Measurements from ENCODE around the gene INSYN2A. TPM values are rescaled to one million over a fixed set of nuclear protein-coding genes. Genes with fewer than 3 reads are reported as not detected.

The INSYN2A gene
- total RNA-seq, 1 donor from 2014 or later: 4.6 TPM

- Mint-ChIP-seq H3K4me1 (ENCODE audit: unreplicated experiment) (peaks cover 4% of the 10 kb centered on the region), H3K27ac (ENCODE audit: unreplicated experiment) (no peak overlapping the region), H3K4me3 (ENCODE audit: unreplicated experiment) (no peak overlapping the region), H3K9me3 (ENCODE audit: unreplicated experiment) (no peaks in the 10 kb centered on the region), H3K36me3 (ENCODE audit: unreplicated experiment) (peaks cover 3% of the 10 kb centered on the region), H3K27me3 (ENCODE audit: unreplicated experiment) (no peaks in the 10 kb centered on the region)
- no peak for DNase-seq (ENCODE audit: extremely low spot score, unreplicated experiment)
- TF ChIP-seq CTCF (IDR thresholded peaks at IDR 0.05): no peak
These were observed 39.9 kb upstream of the INSYN2A start for GRCh38 chr10:127236266-127236665.

- Mint-ChIP-seq H3K4me3 (ENCODE audit: unreplicated experiment) (no peak overlapping the region), H3K36me3 (ENCODE audit: unreplicated experiment) (peaks cover 6% of the 10 kb centered on the region), H3K27ac (ENCODE audit: unreplicated experiment) (peak overlapping the region; percentile 28), H3K27me3 (ENCODE audit: unreplicated experiment) (no peaks in the 10 kb centered on the region), H3K4me1 (ENCODE audit: unreplicated experiment) (peaks cover 4% of the 10 kb centered on the region), H3K9me3 (ENCODE audit: unreplicated experiment) (no peaks in the 10 kb centered on the region)
- DNase-seq (ENCODE audit: extremely low spot score, unreplicated experiment): no peak
- no peak for TF ChIP-seq CTCF (IDR thresholded peaks at IDR 0.05)
These were observed 38.0 kb upstream of the INSYN2A start for GRCh38 chr10:127234306-127234800.

- Mint-ChIP-seq H3K9me3 (ENCODE audit: unreplicated experiment) (no peaks in the 10 kb centered on the region), H3K4me1 (ENCODE audit: unreplicated experiment) (no peaks in the 10 kb centered on the region), H3K27ac (ENCODE audit: unreplicated experiment) (no peak overlapping the region), H3K4me3 (ENCODE audit: unreplicated experiment) (no peak overlapping the region), H3K27me3 (ENCODE audit: unreplicated experiment) (no peaks in the 10 kb centered on the region), H3K36me3 (ENCODE audit: unreplicated experiment) (peaks cover 2% of the 10 kb centered on the region)
- no peak for DNase-seq (ENCODE audit: extremely low spot score, unreplicated experiment)
- no peak for TF ChIP-seq CTCF (IDR thresholded peaks at IDR 0.05)
These were observed 31.9 kb upstream of the INSYN2A start for GRCh38 chr10:127228195-127228787.

- no peak overlapping the region for H3K4me3 Mint-ChIP-seq (ENCODE audit: unreplicated experiment)
- peaks cover 2% of the 10 kb centered on the region for H3K36me3 Mint-ChIP-seq (ENCODE audit: unreplicated experiment)
- no peak for TF ChIP-seq CTCF (IDR thresholded peaks at IDR 0.05)
- no peaks in the 10 kb centered on the region for H3K27me3 Mint-ChIP-seq (ENCODE audit: unreplicated experiment)
- no peaks in the 10 kb centered on the region for H3K4me1 Mint-ChIP-seq (ENCODE audit: unreplicated experiment)
- H3K27ac Mint-ChIP-seq (ENCODE audit: unreplicated experiment): no peak overlapping the region
- DNase-seq (ENCODE audit: extremely low spot score, unreplicated experiment): no peak
- no peaks in the 10 kb centered on the region for H3K9me3 Mint-ChIP-seq (ENCODE audit: unreplicated experiment)
These were observed 31.3 kb upstream of the INSYN2A start for GRCh38 chr10:127227663-127228062.

- Mint-ChIP-seq H3K36me3 (ENCODE audit: unreplicated experiment) (peaks cover 2% of the 10 kb centered on the region), H3K4me1 (ENCODE audit: unreplicated experiment) (no peaks in the 10 kb centered on the region), H3K27me3 (ENCODE audit: unreplicated experiment) (no peaks in the 10 kb centered on the region), H3K9me3 (ENCODE audit: unreplicated experiment) (no peaks in the 10 kb centered on the region), H3K4me3 (ENCODE audit: unreplicated experiment) (no peak overlapping the region), H3K27ac (ENCODE audit: unreplicated experiment) (no peak overlapping the region)
- no peak for TF ChIP-seq CTCF (IDR thresholded peaks at IDR 0.05)
- no peak for DNase-seq (ENCODE audit: extremely low spot score, unreplicated experiment)
These were observed 30.6 kb upstream of the INSYN2A start for GRCh38 chr10:127227027-127227426.

Data from osteocyte (in vitro differentiated cells).